ENCODE results near the gene DISP3.

The DISP3 gene

GRCh38 chr1:11478571-11479374 lies at the start of gene DISP3:
DISP3 (plus strand) TSS chr1:11479155; CDS start chr1:11500993, 21,838 bp downstream.
- FAIRE-seq = peak; percentile 27
- DNase-seq (ENCODE audit: low spot score) = peak; percentile 96

GRCh38 chr1:11429226-11429625 lies 49.7 kb upstream of the DISP3 start:
- FAIRE-seq = no peak

GRCh38 chr1:11429935-11430334 lies 49.0 kb upstream of the DISP3 start:
- FAIRE-seq (no peak), DNase-seq (ENCODE audit: low spot score) (no peak)

More at GRCh38 chr1:11429226-11429625, 49.7 kb upstream of the DISP3 start:
- DNase-seq (ENCODE audit: low spot score) = no peak

- FAIRE-seq (no peak), DNase-seq (ENCODE audit: low spot score) (no peak)
These were observed 46.9 kb upstream of the DISP3 start for GRCh38 chr1:11431941-11432507.

- FAIRE-seq = no peak
- no peak for DNase-seq (ENCODE audit: low spot score)
These were observed 46.4 kb upstream of the DISP3 start for GRCh38 chr1:11432526-11432925.

- no peak for FAIRE-seq
These were observed 44.5 kb upstream of the DISP3 start for GRCh38 chr1:11434501-11434900.

GRCh38 chr1:11434926-11435325 lies 44.0 kb upstream of the DISP3 start:
- DNase-seq (ENCODE audit: low spot score) (no peak), FAIRE-seq (no peak)

More at GRCh38 chr1:11434501-11434900, 44.5 kb upstream of the DISP3 start:
- DNase-seq (ENCODE audit: low spot score) = no peak

GRCh38 chr1:11438996-11439395 lies 40.0 kb upstream of the DISP3 start:
- DNase-seq (ENCODE audit: low spot score) = no peak
- no peak for FAIRE-seq

- FAIRE-seq (no peak), DNase-seq (ENCODE audit: low spot score) (no peak)
These were observed 37.6 kb upstream of the DISP3 start for GRCh38 chr1:11441211-11441952.

- DNase-seq (ENCODE audit: low spot score) = no peak
- FAIRE-seq = no peak
These were observed 35.9 kb upstream of the DISP3 start for GRCh38 chr1:11443043-11443442.

GRCh38 chr1:11443961-11444658 lies 34.8 kb upstream of the DISP3 start:
- FAIRE-seq (no peak), DNase-seq (ENCODE audit: low spot score) (no peak)

GRCh38 chr1:11444907-11445306 lies 34.0 kb upstream of the DISP3 start:
- DNase-seq (ENCODE audit: low spot score) = no peak
- FAIRE-seq = no peak

GRCh38 chr1:11447903-11448302 lies 31.1 kb upstream of the DISP3 start:
- DNase-seq (ENCODE audit: low spot score) (no peak), FAIRE-seq (no peak)

GRCh38 chr1:11448373-11449099 lies 30.4 kb upstream of the DISP3 start:
- FAIRE-seq (no peak), DNase-seq (ENCODE audit: low spot score) (no peak)

- no peak for FAIRE-seq
These were observed 29.9 kb upstream of the DISP3 start for GRCh38 chr1:11449100-11449403.

GRCh38 chr1:11450310-11450709 lies 28.6 kb upstream of the DISP3 start:
- no peak for FAIRE-seq

More at GRCh38 chr1:11449100-11449403, 29.9 kb upstream of the DISP3 start:
- no peak for DNase-seq (ENCODE audit: low spot score)

GRCh38 chr1:11453742-11454491 lies 25.0 kb upstream of the DISP3 start:
- DNase-seq (ENCODE audit: low spot score) (no peak), FAIRE-seq (no peak)

More at GRCh38 chr1:11450310-11450709, 28.6 kb upstream of the DISP3 start:
- no peak for DNase-seq (ENCODE audit: low spot score)

- FAIRE-seq = no peak
- no peak for DNase-seq (ENCODE audit: low spot score)
These were observed 22.9 kb upstream of the DISP3 start for GRCh38 chr1:11455967-11456570.

- no peak for FAIRE-seq
- DNase-seq (ENCODE audit: low spot score) = no peak
These were observed 22.0 kb upstream of the DISP3 start for GRCh38 chr1:11456965-11457364.

GRCh38 chr1:11458811-11459275 lies 20.1 kb upstream of the DISP3 start:
- DNase-seq (ENCODE audit: low spot score) (no peak), FAIRE-seq (no peak)
